HepG2 (cell line): Measurements from ENCODE around the gene RABL6. TPM values are rescaled to one million over a fixed set of nuclear protein-coding genes. Genes with fewer than 3 reads are reported as not detected.
A peak's percentile ranks its signal among the peaks of the same experiment; 100 is the strongest.

Experiments
- ATAC-seq: fragments of 200-7000 bp; cut with Tn5 transposase; 3 replicates; pipeline ENCODE4 v1.9.1; 2020; ENCODE audit warnings: mild to moderate bottlenecking, moderate library complexity
- BruUV-seq: library from RNA; stranded (reverse); fragments of 400-500 nt; replicated peaks from 2 replicates; lab custom pipeline; 2021; lab: Mats Ljungman, UMichigan
- CTCF ChIA-PET: fragments of 300-600 bp; formaldehyde crosslinking; extraction: SDS; loops from one replicate; lab custom pipeline; 2021; ENCODE audit warnings: low total read pairs, inconsistent platforms, low intra/inter-chr PET ratio; lab: Yijun Ruan, JAX
- POLR2A ChIA-PET: fragments of 350-600 bp; sonication (Branson Sonifier 250); formaldehyde crosslinking; loops from one replicate; lab custom pipeline; 2020; ENCODE audit warnings: antibody characterized with exemption, inconsistent platforms; lab: Yijun Ruan, JAX
- DNase-seq: peaks from one replicate; pipeline ENCODE4 v3.0.0-alpha.2; 2015; ENCODE audit warnings: low spot score
- FAIRE-seq: peaks from 3 replicates; lab custom pipeline; 2011; peaks lifted over from hg19 to GRCh38; lab: Jason Lieb, UNC
- H2AFZ ChIP-seq: one replicate; pipeline ENCODE4 v1.6.1; 2011; ENCODE audit warnings: low read length, inconsistent platforms
- H3K27ac ChIP-seq: fragments of 300-600 bp; 3 replicates; pipeline ENCODE4 v1.8.0; 2011; ENCODE audit warnings: mixed run types, mild to moderate bottlenecking, mixed read lengths, low read length, inconsistent platforms; ENCODE audit not compliant: insufficient read depth; ENCODE audit errors: extremely low read length
- H3K27me3 ChIP-seq, 2 experiments: fragments of 200-600 bp in 1 of 2; 2 replicates in 1 of 2; 3 replicates in 1 of 2; pipeline versions ENCODE4 v1.6.0 to v1.8.0; 2011; ENCODE audit warnings: low read length in 2 of 2, mild to moderate bottlenecking in 2 of 2, moderate library complexity in 2 of 2, inconsistent platforms in 1 of 2; ENCODE audit not compliant: insufficient read depth in 2 of 2, control insufficient read depth in 1 of 2
- H3K36me3 ChIP-seq, 2 experiments: fragments of 200-600 bp in 1 of 2; replicated peaks in 1 of 2; 2 replicates in 1 of 2; 3 replicates in 1 of 2; pipeline versions ENCODE4 v1.5.1 to v1.8.0; 2011; ENCODE audit warnings: low read length in 2 of 2, inconsistent platforms in 1 of 2; ENCODE audit not compliant: insufficient read depth in 2 of 2, control insufficient read depth in 1 of 2
- H3K4me1 ChIP-seq: 2 replicates; pipeline ENCODE4 v1.5.1; 2012; ENCODE audit warnings: low read length, inconsistent platforms; ENCODE audit not compliant: insufficient read depth
- H3K4me2 ChIP-seq: 2 replicates; pipeline ENCODE4 v1.6.0; 2011; ENCODE audit warnings: low read depth, low read length, inconsistent platforms
- H3K4me3 ChIP-seq, 3 experiments: fragments of 200-600 bp in 1 of 3; sonication (generic), shearing (Covaris generic) in 1 of 3; replicated peaks in 1 of 3; 2 replicates each; pipeline ENCODE4 v1.5.1; 2011 to 2016; ENCODE audit warnings: low read length in 3 of 3, inconsistent platforms in 2 of 3, low read depth in 2 of 3, mild to moderate bottlenecking in 2 of 3, control low read depth in 1 of 3, mixed read lengths in 1 of 3; ENCODE audit not compliant: insufficient read depth in 1 of 3
- H3K79me2 ChIP-seq: one replicate; pipeline ENCODE4 v1.6.1; 2011; ENCODE audit warnings: low read length, inconsistent platforms; ENCODE audit not compliant: insufficient read depth
- H3K9ac ChIP-seq: 2 replicates; pipeline ENCODE4 v1.6.0; 2011; ENCODE audit warnings: mild to moderate bottlenecking, low read depth, low read length, inconsistent platforms; ENCODE audit not compliant: insufficient read depth
- H3K9me3 ChIP-seq: 2 replicates; pipeline ENCODE4 v1.5.1; 2012; ENCODE audit warnings: mild to moderate bottlenecking, low read length
- H4K20me1 ChIP-seq: 2 replicates; pipeline ENCODE4 v1.6.0; 2011; ENCODE audit warnings: inconsistent platforms, mild to moderate bottlenecking, low read length, moderate library complexity; ENCODE audit not compliant: insufficient read depth
- ATF7 ChIP-seq, 2 experiments: fragments of 450-650 bp in 1 of 2; sonication (generic) in 1 of 2; formaldehyde crosslinking in 1 of 2; IDR thresholded peaks; 2 replicates each; pipeline versions ENCODE4 v1.4.0 to v1.6.1; 2016 to 2020; ENCODE audit warnings: antibody characterized with exemption in 1 of 2, mild to moderate bottlenecking in 1 of 2, missing genetic modification reagents in 1 of 2
- HIC2 ChIP-seq: sonication (generic); formaldehyde crosslinking; IDR thresholded peaks from 2 replicates; pipeline ENCODE4 v1.9.0; 2022; ENCODE audit warnings: low read depth, missing genetic modification reagents
- HNF4A ChIP-seq: sonication (generic); formaldehyde crosslinking; IDR thresholded peaks from 2 replicates; pipeline ENCODE4 v1.4.0; 2020; ENCODE audit warnings: missing genetic modification reagents
- KDM5B ChIP-seq: sonication (generic); formaldehyde crosslinking; IDR thresholded peaks from 2 replicates; pipeline ENCODE4 v1.4.0; 2020; ENCODE audit warnings: missing genetic modification reagents, mild to moderate bottlenecking, borderline replicate concordance
- NFKB2 ChIP-seq: sonication (generic); formaldehyde crosslinking; IDR thresholded peaks from 2 replicates; pipeline ENCODE4 v1.4.0; 2020; ENCODE audit warnings: missing genetic modification reagents, borderline replicate concordance
- NRL ChIP-seq: sonication (generic); formaldehyde crosslinking; IDR thresholded peaks from 2 replicates; pipeline ENCODE4 v1.5.0; 2020; ENCODE audit warnings: missing genetic modification reagents, mild to moderate bottlenecking, moderate library complexity, borderline replicate concordance
- POLR2G ChIP-seq: fragments of 200-400 bp; formaldehyde crosslinking; IDR thresholded peaks from 2 replicates; pipeline ENCODE4 v1.6.1; 2018; ENCODE audit warnings: mild to moderate bottlenecking, low read depth, low read length, moderate library complexity
- SKI ChIP-seq: fragments of 450-650 bp; IDR thresholded peaks from one replicate; pipeline ENCODE4 v1.6.1; 2018; ENCODE audit warnings: mild to moderate bottlenecking; ENCODE audit not compliant: partially characterized antibody
- SP5 ChIP-seq: IDR thresholded peaks from 2 replicates; pipeline ENCODE4 v1.6.1; 2016; ENCODE audit warnings: low read depth, borderline replicate concordance
- STAT6 ChIP-seq: sonication (generic); formaldehyde crosslinking; IDR thresholded peaks from 2 replicates; pipeline ENCODE4 v1.4.0; 2020; ENCODE audit warnings: missing genetic modification reagents, mild to moderate bottlenecking, borderline replicate concordance
- ZFP62 ChIP-seq: sonication (generic); formaldehyde crosslinking; IDR thresholded peaks from 2 replicates; pipeline ENCODE4 v1.4.0; 2020; ENCODE audit warnings: missing genetic modification reagents
- ZMYM4 ChIP-seq: sonication (generic); formaldehyde crosslinking; IDR thresholded peaks from 2 replicates; pipeline ENCODE4 v1.8.1; 2023; ENCODE audit warnings: mild to moderate bottlenecking, missing genetic modification reagents
- ZNF317 ChIP-seq: sonication (generic); formaldehyde crosslinking; IDR thresholded peaks from 2 replicates; pipeline ENCODE4 v1.5.0; 2020; ENCODE audit warnings: mild to moderate bottlenecking, missing genetic modification reagents
- ZNF333 ChIP-seq: sonication (generic); formaldehyde crosslinking; IDR thresholded peaks from 2 replicates; pipeline ENCODE4 v1.4.0; 2020; ENCODE audit warnings: mild to moderate bottlenecking, missing genetic modification reagents, borderline replicate concordance
- ZNF672 ChIP-seq: sonication (generic); formaldehyde crosslinking; IDR thresholded peaks from 2 replicates; pipeline ENCODE4 v1.8.1; 2022; ENCODE audit warnings: missing genetic modification reagents
- ZNF841 ChIP-seq: sonication (generic); formaldehyde crosslinking; IDR thresholded peaks from 2 replicates; pipeline ENCODE4 v1.8.1; 2023; ENCODE audit warnings: missing genetic modification reagents, borderline replicate concordance
- WGBS: methylation state at CpG from one replicate; pipeline ENCODE4 v1.1.6; 2017; ENCODE audit warnings: low lambda C conversion rate; 5-methylcytosine and 5-hydroxymethylcytosine counted together
- in situ Hi-C: cut with HindIII; loops from 2 replicates; pipeline ENCODE4 v1.10.0; 2017; ENCODE audit warnings: low pct_unique_long_range_greater_than_20kb; ENCODE audit not compliant: extremely low pct_ligation_motif_present
- intact Hi-C: fragments of 100-400 bp; cut with micrococcal nuclease; formaldehyde crosslinking; loops from one replicate; pipeline ENCODE4 v1.10.0; 2022; ENCODE audit not compliant: unreplicated experiment
- polyA plus RNA-seq, 8 experiments: library from polyadenylated mRNA; depleted of rRNA in 3 of 8; stranded (reverse) in 7 of 8; unstranded in 1 of 8; fragments of >200 nt; fragmentation: Illumina TruSeq in 4 of 8; extraction: Trizol in 4 of 8; gene quantifications; 2 replicates each; pipeline versions ENCODE4 v1.2.1 to v1.2.3, GENCODE V29; 2011 to 2016; ENCODE audit warnings: low read depth in 4 of 8, missing spikeins in 1 of 8, mixed read lengths in 1 of 8; ENCODE audit not compliant: insufficient read depth in 1 of 8
- total RNA-seq, 5 experiments: library from RNA; depleted of rRNA; stranded (reverse); fragments of >200 nt; fragmentation: Illumina TruSeq; extraction: Trizol; gene quantifications; 2 replicates each; pipeline ENCODE4 v1.2.3, GENCODE V29; 2016; ENCODE audit warnings: low read depth in 1 of 5

The RABL6 gene
- total and polyA plus RNA-seq, 2 of the 13 experiments (the other 11 are each of a cell fraction or from before 2014, with no cell fraction given) = 81.5 to 125 TPM

- TF ChIP-seq NFKB2 (CRISPR knock-in tag) = 0 out of 2 replicates have a peak, but pooled peaks have one; percentile 42
- no peak for TF ChIP-seq HIC2
- TF ChIP-seq ZFP62 (CRISPR knock-in tag) = no peak
- no peak for TF ChIP-seq SP5 (CRISPR knock-in tag)
- TF ChIP-seq, all 625 proteins: peak for 7
Observed at GRCh38 chr9:136776947-136777346, 30.8 kb upstream of the RABL6 start (continued).

- H3K27me3 ChIP-seq = no peaks in the 10 kb centered on the region
- no TSS peak for BruUV-seq
- peak; percentile 60 for ATAC-seq
- H3K9ac ChIP-seq = peak overlapping the region; percentile 54
- peak overlapping the region; percentile 1 to 53 (median 50); a peak in 4 of 6 replicates for H3K4me3 ChIP-seq
- ChIA-PET POLR2A (interaction anchor here (1.1 to 1.4 kb wide), 5 partner anchors 11 to 49 kb away, joined by 3 to 5 read pairs (median 4); partner anchors contain the start of genes LCN8 and TMEM141), CTCF (no interaction called here)
- peaks cover 6% of the 10 kb centered on the region; the same call in 1 of the 2 replicates for H3K9me3 ChIP-seq
- intact Hi-C loops = no loop called here
- H3K79me2 ChIP-seq = no peaks in the 10 kb centered on the region
- DNase-seq = no peak
- WGBS = 6% methylated on average over 8 of the region's 14 CpGs
- no peaks in the 10 kb centered on the region for H3K36me3 ChIP-seq
- in situ Hi-C loops = loop anchor here (10.0 kb wide), 1 partner anchor 267 kb away; the partner anchor contains the start of gene NPDC1
- peak overlapping the region; percentile 91 for H2AFZ ChIP-seq
- H3K4me1 ChIP-seq = peaks cover 52% of the 10 kb centered on the region
- no peaks in the 10 kb centered on the region for H4K20me1 ChIP-seq
- FAIRE-seq = no peak
- peak overlapping the region; percentile 54 for H3K27ac ChIP-seq
- peak overlapping the region; percentile 80 for H3K4me2 ChIP-seq
- TF ChIP-seq NFKB2 (CRISPR knock-in tag) = peak; percentile 42; the same call in 1 of the 2 replicates
- TF ChIP-seq ATF7 (IDR thresholded peaks at IDR 0.05) = no peak
- TF ChIP-seq ATF7 (CRISPR knock-in tag; IDR thresholded peaks at IDR 0.05) = no peak
- TF ChIP-seq POLR2G = 0 out of 2 replicates have a peak, but pooled peaks have one; percentile 29
- TF ChIP-seq SKI = no peak
- TF ChIP-seq KDM5B (CRISPR knock-in tag) = peak; percentile 67; the same call in 1 of the 2 replicates
- TF ChIP-seq STAT6 (CRISPR knock-in tag) = no peak
- 0 out of 2 replicates have a peak, but pooled peaks have one; percentile 16 for TF ChIP-seq ZNF317
- TF ChIP-seq ZNF333 = no peak
- TF ChIP-seq ZNF841 = no peak
- TF ChIP-seq ZNF672 (CRISPR knock-in tag) = no peak
- TF ChIP-seq HNF4A (CRISPR knock-in tag) = 0 out of 2 replicates have a peak, but pooled peaks have one; percentile 5
- 0 out of 2 replicates have a peak, but pooled peaks have one; percentile 26 for TF ChIP-seq ZMYM4 (CRISPR knock-in tag)
- no peak for TF ChIP-seq NRL (CRISPR knock-in tag)
Observed at GRCh38 chr9:136777359-136777758, 30.4 kb upstream of the RABL6 start.
